K562 (cell line): ENCODE results near the gene SEPHS2. TPM values are rescaled to one million over a fixed set of nuclear protein-coding genes. Genes with fewer than 3 reads are reported as not detected.
A peak's percentile ranks its signal among the peaks of the same experiment; 100 is the strongest.

ENCODE experiments used
- ATAC-seq: fragments of 200-7000 bp; cut with Tn5 transposase; 3 replicates; pipeline ENCODE4 v1.9.1; 2020; ENCODE audit warnings: moderate library complexity
- BruUV-seq: library from RNA; stranded (reverse); fragments of 400-500 nt; replicated peaks from 2 replicates; lab custom pipeline; 2021; lab: Mats Ljungman, UMichigan
- CTCF ChIA-PET: fragments of 300-600 bp; formaldehyde crosslinking; extraction: SDS; loops from one replicate; lab custom pipeline; 2021; ENCODE audit warnings: low intra/inter-chr PET ratio; lab: Yijun Ruan, JAX
- POLR2A ChIA-PET: fragments of 300-600, 350-650 bp; sonication (Branson Sonifier 250); formaldehyde crosslinking; extraction: SDS; loops from one replicate; lab custom pipeline; 2021; ENCODE audit warnings: antibody characterized with exemption, inconsistent platforms; lab: Yijun Ruan, JAX
- DNase-seq, 4 experiments: peaks; one replicate each; pipeline versions ENCODE4 v3.0.0 to v3.0.0-alpha.2; 2011 to 2018; ENCODE audit warnings: low spot score in 3 of 4, mixed read lengths in 3 of 4; ENCODE audit errors: extremely low read depth in 1 of 4
- FAIRE-seq: peaks from 2 replicates; lab custom pipeline; 2011; peaks lifted over from hg19 to GRCh38; lab: Jason Lieb, UNC
- H2AFZ ChIP-seq: 2 replicates; pipeline ENCODE4 v1.6.0; 2011; ENCODE audit warnings: low read depth, low read length, control low read depth, inconsistent platforms
- H3K27ac ChIP-seq: fragments of 200-600 bp; 3 replicates; pipeline ENCODE4 v1.8.0; 2011; ENCODE audit warnings: low read depth, mild to moderate bottlenecking, control low read depth, inconsistent platforms, low read length, moderate library complexity, mixed read lengths; ENCODE audit errors: extremely low read depth
- H3K27me3 ChIP-seq, 2 experiments: fragments of 300-600 bp in 1 of 2; 2 replicates in 1 of 2; 3 replicates in 1 of 2; pipeline versions ENCODE4 v1.6.0 to v1.8.0; 2011; ENCODE audit warnings: inconsistent platforms in 2 of 2, low read length in 2 of 2, mild to moderate bottlenecking in 1 of 2, mixed read lengths in 1 of 2, moderate library complexity in 1 of 2; ENCODE audit not compliant: control insufficient read depth in 2 of 2, insufficient read depth in 2 of 2
- H3K36me3 ChIP-seq: fragments of 300-600 bp; 3 replicates; pipeline ENCODE4 v1.8.0; 2011; ENCODE audit warnings: mild to moderate bottlenecking, low read length, inconsistent platforms; ENCODE audit not compliant: control insufficient read depth, insufficient read depth
- H3K4me1 ChIP-seq, 2 experiments: fragments of 200-600 bp in 1 of 2; replicated peaks in 1 of 2; 2 replicates in 1 of 2; 3 replicates in 1 of 2; pipeline versions ENCODE4 v1.5.1 to v1.8.0; 2011; ENCODE audit warnings: inconsistent platforms in 2 of 2, low read length in 2 of 2, mild to moderate bottlenecking in 1 of 2, mixed read lengths in 1 of 2, moderate library complexity in 1 of 2; ENCODE audit not compliant: control insufficient read depth in 2 of 2, insufficient read depth in 2 of 2
- H3K4me2 ChIP-seq: 2 replicates; pipeline ENCODE4 v1.6.1; 2011; ENCODE audit warnings: low read length, control low read depth, inconsistent platforms, mixed read lengths; ENCODE audit not compliant: insufficient read depth
- H3K4me3 ChIP-seq: fragments of 200-600 bp; sonication (generic), shearing (Covaris generic); 2 replicates; pipeline ENCODE4 v1.5.1; 2016; ENCODE audit warnings: control low read depth, inconsistent platforms
- H3K79me2 ChIP-seq: fragments of 200-600 bp; 3 replicates; pipeline ENCODE4 v1.8.0; 2011; ENCODE audit warnings: low read length, inconsistent platforms; ENCODE audit not compliant: control insufficient read depth, insufficient read depth
- H3K9ac ChIP-seq, 2 experiments: 2 replicates each; pipeline versions ENCODE4 v1.6.0 to v1.6.1; 2011; ENCODE audit warnings: low read depth in 2 of 2, low read length in 2 of 2, control low read depth in 1 of 2, inconsistent platforms in 1 of 2, mild to moderate bottlenecking in 1 of 2, mixed read lengths in 1 of 2; ENCODE audit not compliant: insufficient read depth in 1 of 2
- H3K9me1 ChIP-seq: one replicate; pipeline ENCODE4 v1.6.0; 2011; ENCODE audit warnings: inconsistent platforms, mild to moderate bottlenecking, low read length, moderate library complexity; ENCODE audit not compliant: control insufficient read depth, insufficient read depth
- H3K9me3 ChIP-seq: replicated peaks from 2 replicates; pipeline ENCODE4 v1.5.1; 2011; ENCODE audit warnings: low read depth, low read length, inconsistent platforms; ENCODE audit not compliant: control insufficient read depth, insufficient read depth
- H4K20me1 ChIP-seq: replicated peaks from 2 replicates; pipeline ENCODE4 v1.6.1; 2011; ENCODE audit warnings: low read length, inconsistent platforms, mixed read lengths; ENCODE audit not compliant: control insufficient read depth, insufficient read depth
- KLF13 ChIP-seq: fragments of 450-650 bp; IDR thresholded peaks from 2 replicates; pipeline ENCODE4 v1.6.1; 2016; ENCODE audit warnings: missing genetic modification characterization, low read depth, mild to moderate bottlenecking, missing compliant biosample characterization, moderate library complexity, borderline replicate concordance
- PRDM10 ChIP-seq: fragments of 450-650 bp; IDR thresholded peaks from 2 replicates; pipeline ENCODE4 v1.6.1; 2018; ENCODE audit not compliant: partially characterized antibody
- WGBS: fragments of 100-300 bp; shearing (Covaris generic); methylation state at CpG from one replicate; pipeline ENCODE4 v1.1.6; 2016; ENCODE audit warnings: low coverage, mixed read lengths; ENCODE audit not compliant: insufficient coverage; ENCODE audit errors: missing lambda C conversion rate; 5-methylcytosine and 5-hydroxymethylcytosine counted together
- in situ Hi-C: fragments of 300-500 bp; cut with MboI; formaldehyde crosslinking; loops from 4 replicates; pipeline ENCODE4 v1.15.0; 2018; ENCODE audit warnings: inconsistent platforms, mixed read lengths
- intact Hi-C: fragments of 100-400 bp; cut with micrococcal nuclease; formaldehyde crosslinking; loops from 2 replicates; pipeline ENCODE4 v1.14.2; 2022
- polyA plus RNA-seq, 8 experiments: library from polyadenylated mRNA; depleted of rRNA in 4 of 8; stranded (reverse) in 5 of 8; unstranded in 3 of 8; fragments of >200 nt; fragmentation: Nextera tagmentation in 2 of 8; fragmentation: Illumina TruSeq in 1 of 8; extraction: Ambion mirVana in 2 of 8; extraction: Trizol in 1 of 8; gene quantifications; 2 replicates each; pipeline versions ENCODE4 v1.2.1 to v1.2.3, GENCODE V29; 2011 to 2014; ENCODE audit warnings: inconsistent platforms in 1 of 8, missing spikeins in 1 of 8
- total RNA-seq, 7 experiments: library from RNA; depleted of rRNA in 6 of 7; stranded (reverse); fragments of >200 nt in 6 of 7; fragmentation: Illumina TruSeq in 2 of 7; extraction: Trizol in 2 of 7; gene quantifications; 2 replicates each; pipeline versions ENCODE4 v1.2.1 to v1.2.3, GENCODE V29; 2011 to 2021; ENCODE audit warnings: low replicate concordance in 1 of 7

The SEPHS2 gene
- total and polyA plus RNA-seq, 9 of the 15 experiments (the other 6 are each of a cell fraction or from before 2014, with no cell fraction given) = 20.9 to 90.6 (median 43.4) TPM

- H3K27ac ChIP-seq = peak overlapping the region; percentile 54; the same call in 1 of the 3 replicates
- intact Hi-C loops = loop anchor here (5.0 kb wide), 2 partner anchors 36 to 106 kb away; partner anchors contain the start of gene ZNF768
- CTCF ChIA-PET = interaction anchor here (0.6 kb wide), 1 partner anchor 398 kb away, joined by 3 read pairs; no protein-coding TSS in a partner anchor
These were observed 45.6 kb upstream of the SEPHS2 start for GRCh38 chr16:30491229-30491628.

More at GRCh38 chr16:30491229-30491628, 45.6 kb upstream of the SEPHS2 start:
- ATAC-seq = no peak
- POLR2A ChIA-PET = interaction anchor here (0.5 to 1.0 kb wide), 4 partner anchors 8 to 62 kb away, joined by 3 to 4 read pairs (median 4); no protein-coding TSS in a partner anchor
- peak; percentile 56 for TF ChIP-seq PRDM10
- no peak for TF ChIP-seq KLF13 (tag)
- Histone ChIP-seq H3K9me1 (no peaks in the 10 kb centered on the region), H3K79me2 (no peaks in the 10 kb centered on the region), H3K4me2 (peak overlapping the region; percentile 57; the same call in 1 of the 2 replicates), H3K9ac (peak overlapping the region; percentile 32 to 67; a peak in 2 of 4 replicates), H3K4me1 (peaks cover 7 to 21% of the 10 kb centered on the region in 2 experiments; a peak in 4 of 5 replicates), H4K20me1 (no peaks in the 10 kb centered on the region), H2AFZ (peak overlapping the region; percentile 96), H3K36me3 (no peaks in the 10 kb centered on the region), H3K9me3 (no peaks in the 10 kb centered on the region), H3K4me3 (no peak overlapping the region), H3K27me3 (no peaks in the 10 kb centered on the region)
- FAIRE-seq = no peak
- in situ Hi-C loops = no loop called here
- no peak for DNase-seq
- 72% methylated on average over 4 of the region's 4 CpGs for WGBS
- BruUV-seq = no TSS peak
